ENCODE results near the gene NKD1. TPM values are rescaled to one million over a fixed set of nuclear protein-coding genes. Genes with fewer than 3 reads are reported as not detected.

NKD1 gene
- total RNA-seq, 2 donors from 2014 or later, result 1.1 to 3.0 TPM

GRCh38 chr16:50516890-50517289, 31.3 kb upstream of the NKD1 start:
- TF ChIP-seq, protein P1, sequence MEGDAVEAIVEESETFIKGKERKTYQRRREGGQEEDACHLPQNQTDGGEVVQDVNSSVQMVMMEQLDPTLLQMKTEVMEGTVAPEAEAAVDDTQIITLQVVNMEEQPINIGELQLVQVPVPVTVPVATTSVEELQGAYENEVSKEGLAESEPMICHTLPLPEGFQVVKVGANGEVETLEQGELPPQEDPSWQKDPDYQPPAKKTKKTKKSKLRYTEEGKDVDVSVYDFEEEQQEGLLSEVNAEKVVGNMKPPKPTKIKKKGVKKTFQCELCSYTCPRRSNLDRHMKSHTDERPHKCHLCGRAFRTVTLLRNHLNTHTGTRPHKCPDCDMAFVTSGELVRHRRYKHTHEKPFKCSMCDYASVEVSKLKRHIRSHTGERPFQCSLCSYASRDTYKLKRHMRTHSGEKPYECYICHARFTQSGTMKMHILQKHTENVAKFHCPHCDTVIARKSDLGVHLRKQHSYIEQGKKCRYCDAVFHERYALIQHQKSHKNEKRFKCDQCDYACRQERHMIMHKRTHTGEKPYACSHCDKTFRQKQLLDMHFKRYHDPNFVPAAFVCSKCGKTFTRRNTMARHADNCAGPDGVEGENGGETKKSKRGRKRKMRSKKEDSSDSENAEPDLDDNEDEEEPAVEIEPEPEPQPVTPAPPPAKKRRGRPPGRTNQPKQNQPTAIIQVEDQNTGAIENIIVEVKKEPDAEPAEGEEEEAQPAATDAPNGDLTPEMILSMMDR (IDR thresholded peaks at IDR 0.05), result no peak
- H3K9me3 ChIP-seq, result peaks cover 0 to 40% of the 10 kb centered on the region in 2 donors

DNA sequence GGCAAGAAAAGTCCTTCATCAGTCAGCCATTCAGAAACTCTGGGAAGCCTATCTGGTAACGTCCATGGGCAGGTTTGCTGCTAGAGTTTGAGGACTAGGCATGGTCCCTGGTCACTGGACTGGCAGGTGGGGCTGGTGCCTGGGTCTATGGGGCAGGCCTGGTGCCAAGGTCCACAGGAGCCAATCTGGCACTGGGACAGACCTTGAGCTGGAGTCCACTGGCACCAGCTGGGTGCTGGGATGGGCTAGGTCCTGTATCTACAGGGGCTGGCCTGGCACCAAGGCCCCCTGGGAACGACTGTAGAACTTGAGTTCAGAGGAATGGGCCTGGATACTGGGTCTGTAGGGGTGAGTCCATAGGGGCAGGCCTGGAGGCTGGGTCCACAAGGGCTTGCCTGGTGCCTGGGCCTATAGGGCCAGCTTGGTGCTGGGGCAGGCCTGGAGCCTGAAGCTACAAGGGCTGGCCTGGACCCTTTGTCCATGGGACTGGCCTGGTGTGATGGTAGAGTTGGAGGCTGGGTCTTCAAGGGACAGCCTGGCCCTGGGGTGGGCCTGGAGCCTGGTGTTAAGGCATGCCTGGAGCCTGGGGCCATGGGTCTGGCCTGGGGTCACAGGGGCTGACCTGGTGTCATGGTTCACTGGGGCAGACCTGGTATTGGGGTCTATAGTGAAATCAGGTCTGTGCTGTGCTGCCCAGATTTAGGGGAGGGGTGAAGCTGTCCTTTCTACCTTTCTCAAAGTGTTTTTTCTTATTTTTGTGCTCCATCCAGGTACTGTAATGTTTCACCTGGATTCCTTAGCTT, 30.5 kb upstream of the NKD1 start:
- TF ChIP-seq, protein P1 (IDR thresholded peaks at IDR 0.05), result no peak
- H3K9me3 ChIP-seq, result peaks cover 0 to 37% of the 10 kb centered on the region in 2 donors
- DNase-seq (ENCODE audit: low spot score), result no peak

More at GRCh38 chr16:50516890-50517289, 31.3 kb upstream of the NKD1 start:
- Histone ChIP-seq H3K4me3 (no peak overlapping the region), H3K27me3 (no peaks in the 10 kb centered on the region), H3K27ac (no peak overlapping the region), H3K36me3 (no peaks in the 10 kb centered on the region), H3K4me1 (no peaks in the 10 kb centered on the region)
- DNase-seq (ENCODE audit: low spot score), result no peak

DNA sequence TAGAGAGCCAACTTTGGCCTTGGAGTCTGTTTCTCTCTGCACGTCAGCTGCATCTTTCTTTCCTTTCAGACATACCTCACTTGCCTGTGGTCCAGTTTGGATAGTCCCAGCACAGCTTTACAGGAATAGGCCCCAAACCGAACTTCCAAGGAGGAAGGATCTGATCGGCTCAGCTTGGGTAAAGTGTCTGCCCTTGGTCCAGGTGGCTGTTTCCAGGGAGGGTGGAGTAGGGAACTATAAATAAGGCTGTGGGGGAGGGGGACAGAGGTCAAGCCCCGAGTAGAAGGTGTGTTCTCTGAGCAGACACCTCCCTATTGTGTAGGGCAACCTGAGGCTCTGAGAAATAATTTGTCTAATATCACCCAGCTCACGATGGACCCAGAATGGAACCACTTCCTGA, 29.2 kb upstream of the NKD1 start:
- H3K4me1 ChIP-seq, result no peaks in the 10 kb centered on the region
- DNase-seq (ENCODE audit: low spot score), result no peak
- no peaks in the 10 kb centered on the region for H3K27me3 ChIP-seq
- no peaks in the 10 kb centered on the region for H3K36me3 ChIP-seq
- TF ChIP-seq, protein P1 (IDR thresholded peaks at IDR 0.05), result no peak
- no peak overlapping the region for H3K4me3 ChIP-seq
- H3K27ac ChIP-seq, result no peak overlapping the region
- H3K9me3 ChIP-seq, result peaks cover 0 to 28% of the 10 kb centered on the region in 2 donors

More for the DNA sequence above, 30.5 kb upstream of the NKD1 start:
- no peaks in the 10 kb centered on the region for H3K4me1 ChIP-seq
- H3K27ac ChIP-seq, result no peak overlapping the region
- H3K27me3 ChIP-seq, result no peaks in the 10 kb centered on the region
- no peak overlapping the region for H3K4me3 ChIP-seq
- H3K36me3 ChIP-seq, result no peaks in the 10 kb centered on the region

GRCh38 chr16:50519602-50520001, 28.6 kb upstream of the NKD1 start:
- Histone ChIP-seq H3K27me3 (no peaks in the 10 kb centered on the region), H3K36me3 (no peaks in the 10 kb centered on the region), H3K4me3 (no peak overlapping the region), H3K9me3 (peaks cover 0 to 26% of the 10 kb centered on the region in 2 donors), H3K4me1 (no peaks in the 10 kb centered on the region), H3K27ac (no peak overlapping the region)
- TF ChIP-seq, protein P1 (IDR thresholded peaks at IDR 0.05), result no peak
- DNase-seq (ENCODE audit: low spot score), result no peak

- TF ChIP-seq, protein P1 (IDR thresholded peaks at IDR 0.05), result no peak
- no peak for DNase-seq (ENCODE audit: low spot score)
- H3K36me3 ChIP-seq, result no peaks in the 10 kb centered on the region
- H3K4me1 ChIP-seq, result no peaks in the 10 kb centered on the region
- no peak overlapping the region for H3K4me3 ChIP-seq
- H3K9me3 ChIP-seq, result peaks cover 0 to 19% of the 10 kb centered on the region in 2 donors
- H3K27ac ChIP-seq, result no peak overlapping the region
- H3K27me3 ChIP-seq, result no peaks in the 10 kb centered on the region
Measured at GRCh38 chr16:50520451-50521245, 27.5 kb upstream of the NKD1 start.

Data from right atrium auricular region (tissue), 2 donors.